HG03280 (cell line): ENCODE data around the gene CCDC106.

Experiments used
- ATAC-seq: cut with Tn5 transposase; IDR thresholded peaks from one replicate; pipeline ENCODE4 v1.9.1; 2021; ENCODE audit warnings: mild to moderate bottlenecking, moderate library complexity; ENCODE audit not compliant: unreplicated experiment

CCDC106 gene

GRCh38 chr19:55694241-55694655 lies 46.2 kb downstream of the CCDC106 start:
- no peak for ATAC-seq

GRCh38 chr19:55694656-55695491 lies 46.9 kb downstream of the CCDC106 start:
- no peak for ATAC-seq

GRCh38 chr19:55695511-55696290 lies 47.7 kb downstream of the CCDC106 start:
- no peak for ATAC-seq

GRCh38 chr19:55696301-55697068 lies 48.5 kb downstream of the CCDC106 start:
- no peak for ATAC-seq

- ATAC-seq, result no peak
Observed at GRCh38 chr19:55697069-55697440, 49.0 kb downstream of the CCDC106 start.

GRCh38 chr19:55697698-55698097 lies 49.7 kb downstream of the CCDC106 start:
- no peak for ATAC-seq

GRCh38 chr19:55698256-55698655 lies 50.2 kb downstream of the CCDC106 start:
- no peak for ATAC-seq

- no peak for ATAC-seq
Observed at GRCh38 chr19:55699221-55699620, 51.2 kb downstream of the CCDC106 start.

- no peak for ATAC-seq
Observed at GRCh38 chr19:55700813-55701212, 52.8 kb downstream of the CCDC106 start.

- no peak for ATAC-seq
Observed at GRCh38 chr19:55702131-55702627, 54.2 kb downstream of the CCDC106 start.
